Right cardiac atrium (tissue), 5 donors: ENCODE results near the gene PPM1J. TPM values are rescaled to one million over a fixed set of nuclear protein-coding genes. Genes with fewer than 3 reads are reported as not detected.
"Not testable (repeated sequence)": the region's sequence is repeated elsewhere in the genome, so short reads cannot be mapped to it uniquely, and the experiment has no call there.

Source experiments
- ATAC-seq, 2 donors: fragments of 200-7000 bp; cut with Tn5 transposase; one replicate each; pipeline versions ENCODE4 v1.8.0 to v1.9.1; 2020; ENCODE audit warnings: moderate library complexity in 2 of 2, mild to moderate bottlenecking in 1 of 2
- DNase-seq, 3 donors: peaks; one replicate each; pipeline ENCODE4 v3.0.0-alpha.2; 2020
- H3K27ac ChIP-seq: one replicate; pipeline ENCODE4 v1.5.1; 2013; ENCODE audit warnings: mild to moderate bottlenecking, low read length, control low read depth, moderate library complexity
- H3K27me3 ChIP-seq: one replicate; pipeline ENCODE4 v1.6.1; 2013; ENCODE audit not compliant: control insufficient read depth, insufficient read depth
- H3K4me1 ChIP-seq: one replicate; pipeline ENCODE4 v1.6.1; 2013; ENCODE audit warnings: low read length; ENCODE audit not compliant: control insufficient read depth, insufficient read depth
- H3K4me3 ChIP-seq: one replicate; pipeline ENCODE4 v1.5.1; 2013; ENCODE audit warnings: low read length, control low read depth
- H3K9me3 ChIP-seq: one replicate; pipeline ENCODE4 v1.6.1; 2013; ENCODE audit warnings: low read length; ENCODE audit not compliant: control insufficient read depth
- WGBS: extraction: QIAGEN DNeasy Blood & Tissue Kit; methylation state at CpG from one replicate; pipeline ENCODE4 v1.1.7; 2013; 5-methylcytosine and 5-hydroxymethylcytosine counted together
- intact Hi-C, 4 donors: fragments of 100-400 bp; cut with DNase I; formaldehyde crosslinking; loops; one replicate each; pipeline versions ENCODE4 v1.11.0 to v1.14.0; 2022 to 2023
- polyA plus RNA-seq: library from polyadenylated mRNA; stranded (reverse); fragments of 200-250 nt; gene quantifications from one replicate; pipeline ENCODE4 v1.2.3, GENCODE V29; 2013
- total RNA-seq, 4 donors: library from RNA; stranded (reverse); fragmentation: NEBNext Ultra II Directional; extraction: Animal tissue kit (Norgen Biotek cat#: 25700); gene quantifications; one replicate each; pipeline ENCODE4 v1.2.1, GENCODE V29; 2021
- donor health status: healthy with polysubstance abuse.
- donor health status: DM: no; HTN: yes; CAD: no.
- donor health status: DM: no; HTN: no; CAD: no.
- donor health status: DM: no; HTN: yes; CAD: no; lungs with severe emphysema.
- donor health status: DM: yes; HTN: yes; CAD: no.

Gene PPM1J
- total and polyA plus RNA-seq, 5 donors, result 5.5 to 9.0 (median 6.4) TPM

DNA sequence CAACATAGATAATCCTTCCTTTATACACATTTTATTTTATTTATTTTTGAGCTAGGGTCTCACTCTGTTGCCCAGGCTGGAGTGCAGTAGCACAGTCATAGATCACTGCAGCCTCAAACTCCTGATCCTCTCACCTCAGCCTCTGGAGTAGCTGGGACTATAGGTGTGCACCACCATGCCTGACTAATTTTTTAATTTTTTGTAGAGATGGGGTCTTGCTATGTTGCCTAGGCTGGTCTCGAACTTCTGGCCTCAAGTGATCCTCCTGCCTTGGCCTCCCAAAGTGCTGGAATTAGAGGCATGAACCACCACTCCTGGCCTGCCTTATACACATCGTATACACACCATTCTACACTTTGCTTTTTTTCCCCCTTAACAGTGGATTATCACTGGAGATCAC is 6.2 kb upstream of the PPM1J start:
- intact Hi-C loops, result loop anchor here in 1 of 4 donors (10.0 kb wide), 1 partner anchor 324 kb away; no protein-coding TSS in a partner anchor
- H3K27ac ChIP-seq, H3K4me3 ChIP-seq, H3K9me3 ChIP-seq, H3K27me3 ChIP-seq, ATAC-seq, H3K4me1 ChIP-seq, DNase-seq: not testable (repeated sequence)
- 94% methylated on average over 2 of the region's 2 CpGs for WGBS

- Histone ChIP-seq H3K27me3 (no peaks in the 10 kb centered on the region), H3K4me3 (no peak overlapping the region), H3K27ac (no peak overlapping the region), H3K4me1 (no peaks in the 10 kb centered on the region), H3K9me3 (no peaks in the 10 kb centered on the region)
- WGBS, result 69% methylated on average over 3 of the region's 3 CpGs
- no peak for ATAC-seq
- intact Hi-C loops, result loop anchor here in 1 of 4 donors (10.0 kb wide), 1 partner anchor 324 kb away; no protein-coding TSS in a partner anchor
- no peak for DNase-seq
Measured at GRCh38 chr1:112720800-112721199, 5.7 kb upstream of the PPM1J start.

DNA sequence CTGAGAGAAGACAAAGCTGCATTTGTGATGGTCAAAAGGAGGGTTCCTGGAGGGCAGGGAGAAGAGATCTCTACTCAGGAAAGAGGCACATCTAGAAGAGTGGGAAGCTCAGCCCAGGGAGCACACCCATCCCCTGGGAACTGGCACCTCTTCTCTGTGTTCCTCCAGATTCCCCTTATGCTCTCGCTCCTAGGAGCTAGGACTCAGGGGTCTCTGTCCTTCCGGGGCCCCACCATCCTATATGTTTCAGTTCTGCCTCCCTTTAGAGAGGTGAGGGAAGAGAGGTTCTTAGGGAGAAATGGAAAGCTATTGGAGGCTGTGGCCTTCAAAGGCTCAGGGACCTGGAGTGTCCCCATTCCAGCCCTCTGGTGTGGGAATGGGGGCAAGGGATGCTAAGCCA is 4.6 kb upstream of the PPM1J start:
- DNase-seq (no peak), ATAC-seq (no peak)
- Histone ChIP-seq H3K27ac (no peak overlapping the region), H3K9me3 (no peaks in the 10 kb centered on the region), H3K4me3 (no peak overlapping the region), H3K4me1 (no peaks in the 10 kb centered on the region), H3K27me3 (no peaks in the 10 kb centered on the region)
- intact Hi-C loops, result loop anchor here (2.0 to 10.0 kb wide), 4 partner anchors 83 to 325 kb away; no protein-coding TSS in a partner anchor
- WGBS, result 96% methylated on average over 2 of the region's 2 CpGs

- ATAC-seq (peak in 1 of 2 donors; percentile 11), DNase-seq (peak; percentile 83 to 93 (median 89))
- peak overlapping the region; percentile 26 for H3K4me3 ChIP-seq
- H3K27me3 ChIP-seq, result no peaks in the 10 kb centered on the region
- H3K9me3 ChIP-seq, result no peaks in the 10 kb centered on the region
- no peaks in the 10 kb centered on the region for H3K4me1 ChIP-seq
- intact Hi-C loops, result loop anchor here in 3 of 4 donors (2.0 to 10.0 kb wide), 4 partner anchors 83 to 326 kb away; no protein-coding TSS in a partner anchor
- H3K27ac ChIP-seq, result no peak overlapping the region
- 17% methylated on average over 44 of the region's 44 CpGs for WGBS
Measured at GRCh38 chr1:112718691-112719418, 3.7 kb upstream of the PPM1J start.

- H3K4me3 ChIP-seq, result no peak overlapping the region
- WGBS, result 88% methylated on average over 2 of the region's 2 CpGs
- no peak for DNase-seq
- H3K4me1 ChIP-seq, result no peaks in the 10 kb centered on the region
- ATAC-seq, result no peak
- intact Hi-C loops, result loop anchor here in 3 of 4 donors (2.0 to 10.0 kb wide), 4 partner anchors 85 to 327 kb away; no protein-coding TSS in a partner anchor
- H3K27ac ChIP-seq, result no peak overlapping the region
- no peaks in the 10 kb centered on the region for H3K9me3 ChIP-seq
- H3K27me3 ChIP-seq, result no peaks in the 10 kb centered on the region
Measured at GRCh38 chr1:112717263-112717873, 2.2 kb upstream of the PPM1J start.

GRCh38 chr1:112716133-112716720 is 1.1 kb upstream of the PPM1J start:
- Histone ChIP-seq H3K27ac (peak overlapping the region; percentile 32), H3K27me3 (no peaks in the 10 kb centered on the region), H3K4me3 (peak overlapping the region; percentile 69), H3K9me3 (no peaks in the 10 kb centered on the region), H3K4me1 (no peaks in the 10 kb centered on the region)
- DNase-seq (peak; percentile 84 to 92 (median 92)), ATAC-seq (peak; percentile 76 to 78)
- intact Hi-C loops, result loop anchor here in 3 of 4 donors (2.0 to 10.0 kb wide), 4 partner anchors 86 to 329 kb away; no protein-coding TSS in a partner anchor
- 16% methylated on average over 13 of the region's 13 CpGs for WGBS

DNA sequence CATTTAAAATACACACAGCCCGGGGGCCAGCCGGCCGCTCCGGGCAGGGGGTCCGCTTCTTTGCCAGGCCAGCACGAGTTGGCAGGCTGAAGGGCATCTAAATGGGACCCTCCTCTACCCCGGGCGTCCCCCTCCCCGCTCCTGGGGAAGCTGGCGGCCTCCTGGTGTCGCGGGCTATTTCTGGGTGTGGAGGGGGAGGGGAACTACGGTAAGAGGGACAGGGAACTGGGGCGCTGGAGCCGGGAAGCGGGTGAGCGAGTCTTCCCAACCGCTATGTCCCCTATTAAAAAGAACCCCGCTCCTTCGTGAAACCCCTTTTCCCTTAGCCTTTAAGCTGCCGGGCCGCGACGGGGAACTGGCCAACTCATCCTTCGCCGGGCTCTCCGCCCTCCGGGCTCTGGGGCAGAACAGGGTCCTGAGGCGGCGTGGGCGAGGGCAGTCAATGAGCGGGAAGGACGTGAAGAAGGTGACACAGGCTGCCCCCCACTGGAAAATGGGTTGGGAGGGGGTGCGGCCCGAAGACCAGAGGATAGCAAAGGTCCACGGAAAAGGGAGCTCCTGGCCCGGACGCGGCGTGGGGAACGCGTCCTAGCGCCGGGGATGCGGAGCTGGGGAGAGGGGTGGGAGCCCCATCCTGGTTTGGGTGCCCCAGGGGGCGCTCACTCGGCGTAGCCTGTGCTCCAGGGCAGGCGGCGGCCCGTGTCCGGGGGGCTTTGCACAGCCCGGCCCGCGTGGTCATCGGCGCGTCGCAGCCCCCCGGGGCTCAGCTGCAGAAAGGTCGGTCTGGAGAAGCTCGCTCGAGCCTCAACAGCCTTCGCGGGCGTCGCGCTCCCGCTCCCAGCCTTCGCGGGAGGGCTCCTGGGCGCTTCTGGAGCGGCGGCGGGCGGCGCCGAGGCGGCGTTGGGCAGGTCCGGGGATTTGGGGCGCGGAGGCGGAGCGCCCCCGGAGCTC is 544 bp downstream of the PPM1J start:
- intact Hi-C loops, result loop anchor here in 2 of 4 donors (5.0 to 10.0 kb wide), 3 partner anchors 88 to 330 kb away; no protein-coding TSS in a partner anchor
- WGBS, result 1% methylated on average over 86 of the region's 86 CpGs
- peak; percentile 9 to 11 for ATAC-seq

DNA sequence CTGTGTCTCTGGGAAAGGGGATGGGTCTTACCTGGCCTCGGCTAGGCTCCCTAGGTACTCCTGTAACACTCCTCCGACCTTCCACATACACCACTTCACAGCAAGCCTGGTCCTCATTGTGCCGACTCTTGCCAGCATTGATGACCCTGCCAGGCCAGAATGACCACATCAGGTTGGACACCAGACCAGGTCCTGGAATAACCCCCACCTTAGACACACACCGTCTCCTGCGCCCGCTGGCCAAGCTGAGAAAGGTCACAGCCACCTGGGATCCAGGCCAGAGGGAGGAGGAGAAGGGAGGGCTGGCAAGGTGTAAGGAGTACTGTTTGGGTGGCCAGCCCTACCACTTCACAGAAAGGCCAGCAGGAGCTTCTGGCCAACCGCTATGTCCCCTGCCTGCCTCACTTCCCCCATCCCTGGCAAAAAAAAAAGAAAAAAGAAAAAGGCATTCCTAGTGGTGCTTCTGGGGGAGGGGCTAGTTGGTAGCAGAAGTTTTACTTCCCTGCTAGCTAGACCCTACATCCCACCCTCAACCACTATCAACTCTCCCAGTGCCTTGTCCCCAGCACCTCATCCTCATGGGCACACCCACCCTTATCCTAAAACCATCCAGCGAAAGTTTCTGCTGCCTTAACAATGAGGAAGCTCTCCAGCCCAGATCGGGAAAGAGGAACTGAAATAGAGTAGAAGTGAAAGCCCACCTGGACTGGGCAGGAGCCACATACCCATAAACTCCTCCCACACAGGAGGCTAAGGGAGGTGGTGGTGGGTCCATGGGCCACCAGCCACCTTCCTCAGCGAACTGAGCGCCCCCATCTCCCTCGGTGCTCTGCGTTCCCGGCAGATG is 1.4 kb downstream of the PPM1J start:
- WGBS, result 50% methylated on average over 14 of the region's 14 CpGs
- H3K4me3 ChIP-seq, result peak overlapping the region; percentile 69
- DNase-seq (no peak), ATAC-seq (no peak)
- H3K9me3 ChIP-seq, result no peaks in the 10 kb centered on the region
- no peaks in the 10 kb centered on the region for H3K4me1 ChIP-seq
- intact Hi-C loops, result loop anchor here in 2 of 4 donors (10.0 kb wide), 2 partner anchors 91 to 331 kb away; no protein-coding TSS in a partner anchor
- no peak overlapping the region for H3K27ac ChIP-seq
- no peaks in the 10 kb centered on the region for H3K27me3 ChIP-seq

More for the DNA sequence above, 544 bp downstream of the PPM1J start:
- no peaks in the 10 kb centered on the region for H3K9me3 ChIP-seq
- no peaks in the 10 kb centered on the region for H3K27me3 ChIP-seq
- H3K4me3 ChIP-seq, result peak overlapping the region; percentile 69
- H3K4me1 ChIP-seq, result no peaks in the 10 kb centered on the region
- H3K27ac ChIP-seq, result peak overlapping the region; percentile 8
- DNase-seq, result peak in 2 of 3 donors; percentile 77 to 81

GRCh38 chr1:112712701-112713128 is 2.4 kb downstream of the PPM1J start:
- Histone ChIP-seq H3K4me3 (no peak overlapping the region), H3K9me3 (no peaks in the 10 kb centered on the region), H3K4me1 (no peaks in the 10 kb centered on the region), H3K27me3 (no peaks in the 10 kb centered on the region), H3K27ac (no peak overlapping the region)
- 84% methylated on average over 9 of the region's 9 CpGs for WGBS
- intact Hi-C loops, result loop anchor here in 2 of 4 donors (10.0 kb wide), 2 partner anchors 92 to 332 kb away; no protein-coding TSS in a partner anchor
- no peak for ATAC-seq
- no peak for DNase-seq
